ENCODE results near the gene IMMP1L.

DNA sequence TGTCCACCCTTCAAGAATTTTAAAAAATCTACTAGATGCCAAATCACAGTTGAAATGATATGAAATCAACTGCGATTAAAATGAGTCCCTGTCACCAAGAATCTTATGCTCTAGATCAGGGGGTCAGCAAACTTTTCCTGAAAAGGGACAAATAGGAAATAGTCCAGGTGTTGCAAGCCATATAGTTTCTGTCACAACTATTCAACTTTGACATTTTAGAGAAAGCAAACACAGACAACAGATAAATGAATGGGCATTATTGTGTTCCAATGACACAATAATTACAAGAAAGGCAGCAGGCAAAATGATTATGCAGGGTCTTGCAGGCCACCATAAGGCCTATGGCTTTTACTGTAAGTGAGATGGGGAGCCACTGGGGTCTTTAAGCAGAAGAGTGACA lies 58.6 kb downstream of the IMMP1L start:
- TF ChIP-seq ZFP30 (CRISPR knock-in tag; IDR thresholded peaks at IDR 0.05) = no peak
- no peak for TF ChIP-seq RARB (CRISPR knock-in tag; IDR thresholded peaks at IDR 0.05)
- TF ChIP-seq, protein P1, sequence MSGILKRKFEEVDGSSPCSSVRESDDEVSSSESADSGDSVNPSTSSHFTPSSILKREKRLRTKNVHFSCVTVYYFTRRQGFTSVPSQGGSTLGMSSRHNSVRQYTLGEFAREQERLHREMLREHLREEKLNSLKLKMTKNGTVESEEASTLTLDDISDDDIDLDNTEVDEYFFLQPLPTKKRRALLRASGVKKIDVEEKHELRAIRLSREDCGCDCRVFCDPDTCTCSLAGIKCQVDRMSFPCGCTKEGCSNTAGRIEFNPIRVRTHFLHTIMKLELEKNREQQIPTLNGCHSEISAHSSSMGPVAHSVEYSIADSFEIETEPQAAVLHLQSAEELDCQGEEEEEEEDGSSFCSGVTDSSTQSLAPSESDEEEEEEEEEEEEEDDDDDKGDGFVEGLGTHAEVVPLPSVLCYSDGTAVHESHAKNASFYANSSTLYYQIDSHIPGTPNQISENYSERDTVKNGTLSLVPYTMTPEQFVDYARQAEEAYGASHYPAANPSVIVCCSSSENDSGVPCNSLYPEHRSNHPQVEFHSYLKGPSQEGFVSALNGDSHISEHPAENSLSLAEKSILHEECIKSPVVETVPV (CRISPR knock-in tag; IDR thresholded peaks at IDR 0.05) = no peak
- no peak for TF ChIP-seq ARNTL (CRISPR knock-in tag; IDR thresholded peaks at IDR 0.05; ENCODE audit: borderline replicate concordance, low read depth)
- TF ChIP-seq PATZ1 (CRISPR knock-in tag; IDR thresholded peaks at IDR 0.05; ENCODE audit: borderline replicate concordance) = no peak
- no peak for TF ChIP-seq BACH2 (CRISPR knock-in tag; IDR thresholded peaks at IDR 0.05; ENCODE audit: borderline replicate concordance)
- no peak for TF ChIP-seq ZFP3 (CRISPR knock-in tag; IDR thresholded peaks at IDR 0.05)
- TF ChIP-seq SNAI2 (CRISPR knock-in tag; IDR thresholded peaks at IDR 0.05) = no peak
- no peak for TF ChIP-seq GLIS3 (CRISPR knock-in tag; IDR thresholded peaks at IDR 0.05)
- no peak for TF ChIP-seq CREB5 (CRISPR knock-in tag; IDR thresholded peaks at IDR 0.05; ENCODE audit: low read depth)
- TF ChIP-seq, protein P2, sequence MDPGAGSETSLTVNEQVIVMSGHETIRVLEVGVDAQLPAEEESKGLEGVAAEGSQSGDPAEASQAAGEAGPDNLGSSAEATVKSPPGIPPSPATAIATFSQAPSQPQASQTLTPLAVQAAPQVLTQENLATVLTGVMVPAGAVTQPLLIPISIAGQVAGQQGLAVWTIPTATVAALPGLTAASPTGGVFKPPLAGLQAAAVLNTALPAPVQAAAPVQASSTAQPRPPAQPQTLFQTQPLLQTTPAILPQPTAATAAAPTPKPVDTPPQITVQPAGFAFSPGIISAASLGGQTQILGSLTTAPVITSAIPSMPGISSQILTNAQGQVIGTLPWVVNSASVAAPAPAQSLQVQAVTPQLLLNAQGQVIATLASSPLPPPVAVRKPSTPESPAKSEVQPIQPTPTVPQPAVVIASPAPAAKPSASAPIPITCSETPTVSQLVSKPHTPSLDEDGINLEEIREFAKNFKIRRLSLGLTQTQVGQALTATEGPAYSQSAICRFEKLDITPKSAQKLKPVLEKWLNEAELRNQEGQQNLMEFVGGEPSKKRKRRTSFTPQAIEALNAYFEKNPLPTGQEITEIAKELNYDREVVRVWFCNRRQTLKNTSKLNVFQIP (CRISPR knock-in tag; IDR thresholded peaks at IDR 0.05; ENCODE audit: borderline replicate concordance, low read depth) = no peak
- no peak for TF ChIP-seq OSR1 (CRISPR knock-in tag; IDR thresholded peaks at IDR 0.05)
- TF ChIP-seq TOX (CRISPR knock-in tag; IDR thresholded peaks at IDR 0.05; ENCODE audit: borderline replicate concordance) = no peak
